ENCODE data around the gene EFTUD2. TPM values are rescaled to one million over a fixed set of nuclear protein-coding genes. Genes with fewer than 3 reads are reported as not detected.

Gene EFTUD2
- total RNA-seq, 1 experiment from 2014 or later, result 150 TPM

- no peak for ATAC-seq
- no TSS peak for BruUV-seq (replicated peaks)
- Histone ChIP-seq H3K4me1 (ENCODE audit: control insufficient read depth in 1 of 2, insufficient read depth in 2 of 2, low read length in 2 of 2) (no peaks in the 10 kb centered on the region), H3K36me3 (ENCODE audit: control insufficient read depth in 1 of 2, insufficient read depth in 2 of 2, low read length in 2 of 2) (peaks cover 59 to 62% of the 10 kb centered on the region in 2 experiments; a peak in 3 of 4 replicates), H2AFZ (ENCODE audit: low read depth, low read length, poor library complexity, severe bottlenecking) (no peak overlapping the region), H3K4me2 (ENCODE audit: low read length) (no peak overlapping the region), H3K9me2 (ENCODE audit: insufficient read depth) (no peaks in the 10 kb centered on the region), H3K4me3 (replicated peaks in 1 of 2; ENCODE audit: low read depth in 1 of 2, low read length in 2 of 2) (no peak overlapping the region), H3K9ac (ENCODE audit: low read length) (no peak overlapping the region), H4K20me1 (ENCODE audit: insufficient read depth) (no peaks in the 10 kb centered on the region), H3K9me3 (ENCODE audit: control insufficient read depth in 1 of 2, insufficient read depth in 1 of 2, low read depth in 1 of 2, low read length in 2 of 2) (no peaks in the 10 kb centered on the region), H3K27me3 (ENCODE audit: insufficient read depth, low read length) (no peaks in the 10 kb centered on the region), H3K27ac (ENCODE audit: low read depth, low read length) (no peak overlapping the region), H3K79me2 (ENCODE audit: insufficient read depth, low read length) (peaks cover 7% of the 10 kb centered on the region; the same call in 1 of the 2 replicates)
- ChIA-PET RAD21 (ENCODE audit: low non-redundant PET in 1 of 2, low total read pairs in 2 of 2, uncharacterized antibody in 2 of 2, unreplicated experiment in 2 of 2) (no interaction called here), POLR2A (no interaction called here), CTCF (no interaction called here)
- intact Hi-C loops (cut with micrococcal nuclease), result no loop called here
- TF ChIP-seq CEBPB (IDR thresholded peaks at IDR 0.05; ENCODE audit: low read depth) (no peak), ZNF274 (IDR thresholded peaks at IDR 0.05; ENCODE audit: low read depth, low read length) (no peak), SIN3A (IDR thresholded peaks at IDR 0.05; ENCODE audit: low read depth) (no peak), RAD21 (IDR thresholded peaks at IDR 0.05; ENCODE audit: low read depth) (no peak), YY1 (IDR thresholded peaks at IDR 0.05; ENCODE audit: extremely low read depth, insufficient replicate concordance, low read depth, low read length) (no peak), CBX3 (IDR thresholded peaks at IDR 0.05; ENCODE audit: low read depth) (no peak), JUND (IDR thresholded peaks at IDR 0.05) (no peak), EZH2phosphoT487 (IDR thresholded peaks at IDR 0.05; ENCODE audit: borderline replicate concordance) (no peak), TCF7L2 (IDR thresholded peaks at IDR 0.05; ENCODE audit: borderline replicate concordance, extremely low read depth, insufficient read depth, insufficient read length) (no peak), EZH2 (IDR thresholded peaks at IDR 0.05) (no peak), POLR2A (IDR thresholded peaks at IDR 0.05; ENCODE audit: borderline replicate concordance, extremely low read depth, insufficient read depth, insufficient read length) (no peak), ZFX (IDR thresholded peaks at IDR 0.05) (no peak), ELF1 (IDR thresholded peaks at IDR 0.05; ENCODE audit: borderline replicate concordance, low read depth) (no peak)
- TF ChIP-seq, protein P1, sequence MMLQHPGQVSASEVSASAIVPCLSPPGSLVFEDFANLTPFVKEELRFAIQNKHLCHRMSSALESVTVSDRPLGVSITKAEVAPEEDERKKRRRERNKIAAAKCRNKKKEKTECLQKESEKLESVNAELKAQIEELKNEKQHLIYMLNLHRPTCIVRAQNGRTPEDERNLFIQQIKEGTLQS (IDR thresholded peaks at IDR 0.05), result no peak
- TF ChIP-seq, protein P2, sequence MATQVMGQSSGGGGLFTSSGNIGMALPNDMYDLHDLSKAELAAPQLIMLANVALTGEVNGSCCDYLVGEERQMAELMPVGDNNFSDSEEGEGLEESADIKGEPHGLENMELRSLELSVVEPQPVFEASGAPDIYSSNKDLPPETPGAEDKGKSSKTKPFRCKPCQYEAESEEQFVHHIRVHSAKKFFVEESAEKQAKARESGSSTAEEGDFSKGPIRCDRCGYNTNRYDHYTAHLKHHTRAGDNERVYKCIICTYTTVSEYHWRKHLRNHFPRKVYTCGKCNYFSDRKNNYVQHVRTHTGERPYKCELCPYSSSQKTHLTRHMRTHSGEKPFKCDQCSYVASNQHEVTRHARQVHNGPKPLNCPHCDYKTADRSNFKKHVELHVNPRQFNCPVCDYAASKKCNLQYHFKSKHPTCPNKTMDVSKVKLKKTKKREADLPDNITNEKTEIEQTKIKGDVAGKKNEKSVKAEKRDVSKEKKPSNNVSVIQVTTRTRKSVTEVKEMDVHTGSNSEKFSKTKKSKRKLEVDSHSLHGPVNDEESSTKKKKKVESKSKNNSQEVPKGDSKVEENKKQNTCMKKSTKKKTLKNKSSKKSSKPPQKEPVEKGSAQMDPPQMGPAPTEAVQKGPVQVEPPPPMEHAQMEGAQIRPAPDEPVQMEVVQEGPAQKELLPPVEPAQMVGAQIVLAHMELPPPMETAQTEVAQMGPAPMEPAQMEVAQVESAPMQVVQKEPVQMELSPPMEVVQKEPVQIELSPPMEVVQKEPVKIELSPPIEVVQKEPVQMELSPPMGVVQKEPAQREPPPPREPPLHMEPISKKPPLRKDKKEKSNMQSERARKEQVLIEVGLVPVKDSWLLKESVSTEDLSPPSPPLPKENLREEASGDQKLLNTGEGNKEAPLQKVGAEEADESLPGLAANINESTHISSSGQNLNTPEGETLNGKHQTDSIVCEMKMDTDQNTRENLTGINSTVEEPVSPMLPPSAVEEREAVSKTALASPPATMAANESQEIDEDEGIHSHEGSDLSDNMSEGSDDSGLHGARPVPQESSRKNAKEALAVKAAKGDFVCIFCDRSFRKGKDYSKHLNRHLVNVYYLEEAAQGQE (IDR thresholded peaks at IDR 0.05; ENCODE audit: low read depth), result no peak
- TF ChIP-seq, protein P3, sequence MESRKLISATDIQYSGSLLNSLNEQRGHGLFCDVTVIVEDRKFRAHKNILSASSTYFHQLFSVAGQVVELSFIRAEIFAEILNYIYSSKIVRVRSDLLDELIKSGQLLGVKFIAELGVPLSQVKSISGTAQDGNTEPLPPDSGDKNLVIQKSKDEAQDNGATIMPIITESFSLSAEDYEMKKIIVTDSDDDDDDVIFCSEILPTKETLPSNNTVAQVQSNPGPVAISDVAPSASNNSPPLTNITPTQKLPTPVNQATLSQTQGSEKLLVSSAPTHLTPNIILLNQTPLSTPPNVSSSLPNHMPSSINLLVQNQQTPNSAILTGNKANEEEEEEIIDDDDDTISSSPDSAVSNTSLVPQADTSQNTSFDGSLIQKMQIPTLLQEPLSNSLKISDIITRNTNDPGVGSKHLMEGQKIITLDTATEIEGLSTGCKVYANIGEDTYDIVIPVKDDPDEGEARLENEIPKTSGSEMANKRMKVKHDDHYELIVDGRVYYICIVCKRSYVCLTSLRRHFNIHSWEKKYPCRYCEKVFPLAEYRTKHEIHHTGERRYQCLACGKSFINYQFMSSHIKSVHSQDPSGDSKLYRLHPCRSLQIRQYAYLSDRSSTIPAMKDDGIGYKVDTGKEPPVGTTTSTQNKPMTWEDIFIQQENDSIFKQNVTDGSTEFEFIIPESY (IDR thresholded peaks at IDR 0.05; ENCODE audit: extremely low read depth, insufficient replicate concordance, low read length), result no peak
- no peak for DNase-seq (ENCODE audit: low read depth, low spot score)
These were observed 27.7 kb downstream of the EFTUD2 start for GRCh38 chr17:44871556-44871955.
